ENCODE data around the gene DPM2. TPM values are rescaled to one million over a fixed set of nuclear protein-coding genes. Genes with fewer than 3 reads are reported as not detected.

The DPM2 gene, protein sequence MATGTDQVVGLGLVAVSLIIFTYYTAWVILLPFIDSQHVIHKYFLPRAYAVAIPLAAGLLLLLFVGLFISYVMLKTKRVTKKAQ
- 7.8 and 15.6 TPM in 2 replicates for total RNA-seq

DNA sequence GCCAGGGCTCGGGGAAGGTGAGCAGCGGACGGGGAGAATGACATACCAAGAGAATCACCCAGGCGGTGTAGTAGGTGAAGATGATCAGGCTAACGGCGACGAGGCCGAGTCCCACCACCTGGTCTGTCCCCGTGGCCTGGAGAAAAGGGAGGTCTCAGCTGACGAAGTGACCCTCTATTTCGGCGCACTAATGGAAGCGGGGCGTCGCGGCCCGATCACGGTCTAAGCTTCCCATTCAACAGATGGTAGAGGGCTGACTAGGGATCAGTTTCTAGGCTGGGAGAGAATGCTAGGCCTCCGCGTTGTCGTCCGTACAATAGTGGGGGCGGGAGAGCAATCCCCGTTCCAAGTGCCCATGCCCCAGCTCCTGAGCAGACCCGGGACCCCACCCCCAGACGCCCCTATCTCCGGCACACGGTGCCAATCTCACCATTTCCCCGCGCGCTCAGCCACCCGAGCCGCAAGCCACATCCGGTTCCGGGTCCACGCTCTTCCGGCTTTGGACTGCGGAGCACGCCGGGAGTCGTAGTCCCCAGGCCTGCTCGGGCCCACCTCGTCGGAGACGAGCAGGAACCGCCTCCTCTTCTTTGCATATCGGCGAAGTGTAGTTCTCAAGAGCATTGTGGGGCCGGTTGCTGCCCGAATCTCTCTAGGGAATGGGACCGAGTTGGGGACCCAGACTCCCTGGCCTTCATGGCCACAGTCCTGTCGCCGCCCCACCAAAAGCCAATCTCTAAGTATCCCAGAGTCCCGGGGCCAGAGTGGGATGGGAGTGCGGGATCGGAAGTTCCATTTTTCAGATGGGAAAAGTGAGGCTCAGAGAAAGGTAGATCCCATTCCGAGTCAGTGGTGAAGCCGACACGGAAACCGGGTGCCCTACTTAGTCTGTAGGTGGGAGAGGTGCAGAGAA lies at the start of gene DPM2:
Gene DPM2 (minus strand): TSS at position 467 of the 910 bp plus-strand sequence. CDS start 34 bp downstream, at position 433.

DNA sequence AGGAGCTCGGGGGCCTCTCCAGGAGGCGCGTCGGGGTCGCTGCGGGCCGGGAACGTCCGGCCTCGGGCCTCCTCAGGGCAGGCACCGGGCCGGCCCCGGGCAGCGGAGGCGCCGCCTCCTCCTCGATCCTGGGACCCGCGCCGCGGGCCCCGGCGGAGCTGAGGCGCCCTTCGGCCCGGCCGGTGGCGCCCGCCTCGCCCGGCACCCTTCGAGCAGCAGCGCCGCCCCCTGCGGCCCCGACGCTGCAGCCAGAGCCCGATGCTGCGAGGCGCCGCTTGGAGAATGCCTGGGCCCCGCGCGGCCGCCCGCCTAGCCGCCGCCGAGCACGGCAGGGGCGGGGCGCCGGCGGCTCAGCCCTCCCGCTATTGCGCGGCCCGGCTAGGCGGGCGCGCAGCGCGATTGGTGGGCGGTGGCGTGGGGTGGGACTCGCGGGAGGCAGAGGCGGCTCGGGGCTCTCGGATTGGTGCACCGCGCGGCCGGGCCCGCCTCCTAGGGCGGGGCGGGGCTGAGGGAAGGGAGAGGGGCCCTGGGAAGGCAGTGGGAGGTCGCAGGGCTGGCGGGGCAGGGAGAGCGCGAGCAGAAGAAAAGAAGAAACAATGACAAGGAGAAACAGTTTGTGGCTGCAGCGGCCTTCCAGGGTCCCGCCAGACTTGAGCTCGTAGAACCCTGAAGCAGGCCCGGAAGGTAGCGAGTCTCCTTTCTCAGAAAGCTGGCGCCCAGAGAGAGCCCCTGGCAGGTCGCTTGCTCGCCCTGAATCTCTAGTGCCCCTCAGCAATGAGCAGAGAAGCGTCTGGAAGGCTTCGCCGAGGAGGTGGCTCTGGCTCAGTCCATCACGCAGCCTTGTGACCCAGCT lies 43.3 kb upstream of the DPM2 start, which contains the start of gene EEIG1:
Gene EEIG1 (minus strand): TSS at position 284 of the 853 bp plus-strand sequence. CDS start 852 bp downstream, outside the sequence.

DNA sequence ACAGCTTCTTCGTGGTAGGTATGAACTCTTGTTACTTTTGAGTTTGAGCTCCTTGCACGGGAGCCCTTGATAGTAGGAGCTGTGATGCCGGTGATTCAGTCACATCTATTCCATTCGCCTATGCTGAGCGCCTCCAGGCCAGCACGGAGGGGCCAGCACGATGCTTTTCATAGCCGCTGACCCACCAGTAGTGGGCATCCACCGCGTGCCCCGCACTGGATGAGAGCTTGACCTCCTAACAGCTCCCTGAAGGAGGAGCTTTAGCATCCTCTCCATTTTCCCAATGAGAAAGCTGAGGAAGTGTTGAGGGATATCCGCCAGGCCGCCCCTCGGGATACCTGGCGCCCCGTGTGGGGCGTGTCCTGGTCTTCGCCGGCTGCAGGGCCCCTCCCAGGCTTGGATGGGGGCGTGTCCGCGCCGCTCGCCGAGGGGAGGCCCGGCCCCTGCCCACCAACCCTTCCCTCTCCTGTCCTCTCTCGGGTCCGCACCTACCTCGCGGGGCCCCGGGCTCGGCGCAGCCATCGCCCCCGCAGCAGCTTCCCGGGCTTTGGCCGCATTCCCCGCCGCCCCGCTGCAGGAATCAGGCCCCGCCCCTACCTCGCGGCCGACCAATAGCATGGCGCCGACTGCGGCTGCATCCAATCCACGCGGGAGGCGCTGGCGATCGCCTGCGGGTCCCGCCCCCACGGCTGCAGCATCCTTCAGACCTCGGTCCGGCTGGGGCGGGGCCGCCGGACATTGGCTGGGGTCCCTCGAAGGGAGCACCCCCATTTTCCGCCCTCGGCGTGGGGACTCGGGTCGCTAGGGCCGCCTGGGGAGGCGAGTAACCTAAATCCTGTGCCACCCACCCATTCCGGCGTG lies 7.2 kb downstream of the DPM2 start, which contains the start of gene PIP5KL1:
Gene PIP5KL1 (minus strand): TSS at position 547 of the 861 bp plus-strand sequence. CDS start 25 bp downstream, at position 522.

DNA sequence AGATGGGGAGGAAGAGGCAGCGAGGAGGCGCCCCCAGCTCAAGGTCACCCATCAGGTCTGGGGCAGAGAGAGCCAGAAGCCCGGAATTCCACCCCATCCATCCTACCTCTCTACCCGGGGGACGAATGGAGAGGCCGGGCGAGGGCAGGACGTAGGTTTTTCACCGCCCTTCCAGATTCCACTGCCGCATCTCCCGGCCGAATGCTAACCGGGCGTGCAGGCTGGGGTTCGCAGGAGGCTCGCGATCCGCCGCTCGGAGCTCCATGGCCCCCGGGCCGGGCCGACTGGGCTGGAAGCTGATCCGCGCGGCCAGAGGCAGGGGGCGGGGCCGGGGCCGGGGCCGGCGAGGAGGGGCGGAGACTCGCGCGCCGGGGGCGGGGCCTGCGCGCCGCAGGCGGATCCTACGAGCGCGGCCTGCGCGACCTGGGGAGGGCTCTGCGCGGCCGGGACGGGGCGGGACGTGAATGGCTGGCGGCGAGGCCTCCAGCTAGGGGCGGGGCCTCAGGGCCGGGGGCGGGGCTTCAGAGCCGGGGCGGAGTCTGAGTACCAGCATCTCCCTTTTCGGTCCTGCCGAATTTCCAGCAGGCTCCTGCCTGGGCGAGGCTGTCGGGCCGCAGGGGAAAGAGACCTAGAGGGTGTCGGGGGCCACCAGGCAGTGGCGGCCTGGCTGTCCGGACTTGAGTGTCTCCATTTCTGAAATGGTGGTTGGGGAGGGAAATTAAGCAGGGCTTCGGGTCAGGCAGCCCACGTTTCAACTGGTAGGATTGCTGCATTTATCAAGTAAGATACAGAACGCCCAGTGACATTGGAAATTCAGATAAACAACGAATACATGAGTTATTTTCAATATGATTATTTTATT lies 20.7 kb downstream of the DPM2 start, which contains the start of gene ST6GALNAC4:
Gene ST6GALNAC4 (minus strand): TSS at position 322 of the 862 bp plus-strand sequence. CDS start 622 bp downstream, outside the sequence.

DNA sequence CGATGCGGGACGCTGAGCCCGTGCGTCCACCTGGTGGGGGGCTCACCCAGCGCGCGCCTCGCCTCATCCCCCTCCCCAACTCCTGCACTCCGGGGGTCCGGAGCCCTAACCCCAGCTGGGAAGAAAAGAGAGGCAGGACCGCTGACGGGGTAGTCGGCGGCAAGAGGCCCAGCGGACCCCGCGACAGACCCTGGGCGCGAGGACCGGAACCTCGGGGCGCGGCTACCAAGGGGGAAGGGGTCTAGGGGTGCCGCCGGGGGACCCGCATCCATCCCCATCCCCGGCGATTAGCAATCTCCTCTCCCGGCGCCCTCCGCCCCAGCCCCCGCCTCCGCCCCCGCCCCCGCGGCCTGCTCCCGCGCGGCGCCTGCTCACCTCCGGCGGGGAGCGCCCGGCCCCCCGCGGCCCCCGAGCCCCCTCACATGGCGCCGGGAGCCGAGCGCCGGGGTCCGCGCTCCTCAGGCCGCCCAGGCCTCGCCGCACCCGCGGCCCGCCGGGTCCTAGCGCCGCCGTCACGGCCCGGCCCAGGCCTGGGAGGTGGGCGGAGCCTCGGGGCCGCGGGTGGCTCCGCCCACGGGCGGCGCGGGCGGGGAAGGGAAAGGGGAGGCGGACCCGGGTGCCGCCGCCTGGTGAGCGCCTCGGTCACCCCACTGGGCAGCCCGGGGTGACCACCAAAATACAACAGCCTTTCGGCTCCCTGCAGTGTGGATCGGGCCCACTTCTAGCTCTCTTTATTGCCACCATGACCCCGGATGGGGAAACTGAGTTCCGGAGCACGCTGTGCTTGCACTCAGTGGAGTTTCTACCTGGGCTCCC lies 38.3 kb downstream of the DPM2 start, which contains the start of gene ST6GALNAC6:
Gene ST6GALNAC6 (minus strand): TSS at position 476 of the 816 bp plus-strand sequence. CDS start 1,622 bp downstream, outside the sequence.

Other genes starting within 250 kb of the DPM2 start
- gene CFAP157, start 230.9 kb downstream of the DPM2 start, total RNA-seq, result not detected in 2 replicates
- gene PTRH1, start 222.2 kb downstream of the DPM2 start, total RNA-seq, result 24.6 and 39.2 TPM in 2 replicates
- 0.16 TPM in 1 of 2 replicates, not detected in the other for gene TTC16, start 221.8 kb downstream of the DPM2 start, total RNA-seq
- 9.4 and 12.5 TPM in 2 replicates for gene TOR2A, start 202.6 kb downstream of the DPM2 start, total RNA-seq
- gene SH2D3C, start 159.2 kb downstream of the DPM2 start, total RNA-seq, result 2.5 and 2.6 TPM in 2 replicates
- gene CDK9, start 151.8 kb downstream of the DPM2 start, total RNA-seq, result 41.8 and 48.0 TPM in 2 replicates
- gene FPGS, start 135.0 kb downstream of the DPM2 start, total RNA-seq, result 24.9 and 29.3 TPM in 2 replicates
- gene ENG, start 83.2 kb downstream of the DPM2 start, total RNA-seq, result 570 and 620 TPM in 2 replicates
- gene AK1, start 60.2 kb downstream of the DPM2 start, total RNA-seq, result 91.3 and 105 TPM in 2 replicates
- 108 and 138 TPM in 2 replicates for gene ST6GALNAC6, start 38.3 kb downstream of the DPM2 start, total RNA-seq
- 66.1 and 73.9 TPM in 2 replicates for gene ST6GALNAC4, start 20.8 kb downstream of the DPM2 start, total RNA-seq
- gene PIP5KL1, start 7.1 kb downstream of the DPM2 start, total RNA-seq, result 2.8 and 16.4 TPM in 2 replicates
- gene EEIG1, start 43.1 kb upstream of the DPM2 start, total RNA-seq, result 6.1 and 6.6 TPM in 2 replicates
- gene NAIF1, start 129.5 kb upstream of the DPM2 start, total RNA-seq, result 6.5 and 7.3 TPM in 2 replicates
- gene SLC25A25, start 130.4 kb upstream of the DPM2 start, total RNA-seq, result 16.2 and 20.4 TPM in 2 replicates
- 53.9 and 68.1 TPM in 2 replicates for gene PTGES2, start 189.9 kb upstream of the DPM2 start, total RNA-seq
- not detected in 2 replicates for gene LCN2, start 211.6 kb upstream of the DPM2 start, total RNA-seq
- gene BBLN, start 222.4 kb upstream of the DPM2 start, total RNA-seq, result 121 and 194 TPM in 2 replicates

Measured in cardiac atrium fibroblast (primary cell).